ENCODE results near the gene RASSF8. TPM values are rescaled to one million over a fixed set of nuclear protein-coding genes. Genes with fewer than 3 reads are reported as not detected.
"Not testable (repeated sequence)": the region's sequence is repeated elsewhere in the genome, so short reads cannot be mapped to it uniquely, and the experiment has no call there.

Gene RASSF8
- total RNA-seq, 1 donor from 2014 or later, result 0.39 TPM

GRCh38 chr12:26057271-26057670 is 98.8 kb downstream of the RASSF8 start:
- intact Hi-C loops (cut with micrococcal nuclease), result not testable (repeated sequence)

GRCh38 chr12:26058308-26058707 is 99.8 kb downstream of the RASSF8 start:
- intact Hi-C loops (cut with micrococcal nuclease), result no loop called here

DNA sequence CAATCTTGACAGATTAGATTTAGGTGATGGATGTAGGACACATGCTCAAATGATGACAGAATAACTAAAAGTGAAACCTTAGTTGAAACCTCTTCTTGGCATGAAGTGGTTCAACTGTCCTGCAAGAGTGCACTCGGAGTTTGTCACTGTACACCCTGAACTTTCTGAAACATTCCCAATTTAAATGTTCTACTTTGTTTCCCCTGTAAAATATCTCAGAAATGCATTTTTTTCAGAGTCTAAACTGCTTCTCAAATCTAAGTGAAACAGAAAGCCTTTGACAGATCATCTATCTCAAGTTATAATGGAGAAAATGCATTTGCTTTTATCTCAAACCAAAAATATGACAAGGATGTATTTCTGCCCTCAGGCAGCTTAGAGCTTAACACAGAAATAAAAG is 100.3 kb downstream of the RASSF8 start:
- intact Hi-C loops (cut with micrococcal nuclease), result no loop called here

- intact Hi-C loops (cut with micrococcal nuclease), result no loop called here
These were observed 103.5 kb downstream of the RASSF8 start for GRCh38 chr12:26062006-26062405.

GRCh38 chr12:26062566-26062965 is 104.1 kb downstream of the RASSF8 start:
- intact Hi-C loops (cut with micrococcal nuclease), result no loop called here

DNA sequence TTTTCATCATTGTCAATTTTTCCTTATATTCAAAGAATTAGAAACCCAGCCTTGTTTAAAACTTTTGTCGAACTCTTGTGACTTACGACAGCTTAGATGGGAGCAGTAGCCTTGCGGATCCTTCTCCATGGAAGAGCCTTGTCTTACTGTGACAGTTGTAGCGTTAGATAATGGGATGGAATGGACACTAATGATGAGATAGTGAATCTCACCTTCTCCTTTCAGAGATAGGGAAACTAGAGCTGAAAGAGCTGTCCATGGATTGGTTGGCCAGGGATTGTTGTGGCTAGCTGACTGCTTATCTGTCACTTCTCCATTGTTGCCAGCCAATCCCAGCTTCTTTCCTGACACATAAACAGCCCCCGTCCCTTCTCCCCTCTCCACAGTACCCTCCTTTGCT is 107.0 kb downstream of the RASSF8 start:
- intact Hi-C loops (cut with micrococcal nuclease), result no loop called here

DNA sequence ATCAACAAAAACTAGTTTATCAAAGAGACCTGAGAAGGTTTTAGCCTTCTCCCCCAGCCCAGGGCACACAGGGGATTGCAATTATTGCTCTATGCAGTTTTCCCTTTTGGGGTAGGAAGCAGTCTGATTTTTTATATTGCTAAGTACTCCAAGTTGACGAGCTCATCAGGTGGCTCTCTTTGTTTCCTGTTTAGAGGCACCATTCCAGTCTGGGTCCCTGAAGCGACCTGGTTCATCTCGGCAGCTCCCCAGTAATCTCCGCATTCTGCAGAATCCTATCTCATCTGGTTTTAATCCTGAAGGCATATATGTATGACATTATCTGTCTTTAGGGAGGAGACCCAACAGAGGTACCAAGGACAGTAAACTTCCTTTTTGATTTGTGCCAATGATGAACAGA is 110.0 kb downstream of the RASSF8 start:
- intact Hi-C loops (cut with micrococcal nuclease), result no loop called here

- intact Hi-C loops (cut with micrococcal nuclease), result no loop called here
These were observed 111.3 kb downstream of the RASSF8 start for GRCh38 chr12:26069796-26070195.

GRCh38 chr12:26077915-26078702 is 119.6 kb downstream of the RASSF8 start:
- intact Hi-C loops (cut with micrococcal nuclease), result no loop called here

- intact Hi-C loops (cut with micrococcal nuclease), result no loop called here
These were observed 122.4 kb downstream of the RASSF8 start for GRCh38 chr12:26080911-26081310.

GRCh38 chr12:26086936-26087335 is 128.5 kb downstream of the RASSF8 start:
- intact Hi-C loops (cut with micrococcal nuclease), result no loop called here

- intact Hi-C loops (cut with micrococcal nuclease), result no loop called here
These were observed 130.5 kb downstream of the RASSF8 start for GRCh38 chr12:26088998-26089397.

- intact Hi-C loops (cut with micrococcal nuclease), result no loop called here
These were observed 132.5 kb downstream of the RASSF8 start for GRCh38 chr12:26090836-26091510.

GRCh38 chr12:26091822-26092221 is 133.3 kb downstream of the RASSF8 start:
- intact Hi-C loops (cut with micrococcal nuclease), result no loop called here

- intact Hi-C loops (cut with micrococcal nuclease), result no loop called here
These were observed 134.0 kb downstream of the RASSF8 start for GRCh38 chr12:26092346-26093105.

- intact Hi-C loops (cut with micrococcal nuclease), result loop anchor here (5.0 kb wide), 1 partner anchor 917 kb away; the partner anchor contains the start of gene TM7SF3
These were observed 136.7 kb downstream of the RASSF8 start for GRCh38 chr12:26095186-26095585.

DNA sequence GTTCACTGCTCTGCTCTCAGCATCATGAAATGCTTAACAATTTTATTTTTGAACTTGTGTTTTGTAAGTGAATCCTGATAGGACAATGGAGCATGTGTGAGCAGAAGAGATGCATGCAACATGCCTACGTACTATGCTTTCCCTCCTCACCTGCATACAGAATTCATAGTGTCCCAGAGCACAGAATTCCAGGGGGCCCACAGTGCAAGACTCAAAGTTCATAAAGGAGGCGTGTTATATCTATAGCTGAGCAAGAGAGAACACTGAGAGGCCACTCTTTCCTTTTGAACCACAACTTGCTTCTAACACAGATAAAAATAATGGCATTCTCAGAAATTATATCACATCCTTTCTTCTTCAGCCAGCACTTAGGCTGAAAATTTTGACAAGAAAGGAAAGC is 137.6 kb downstream of the RASSF8 start:
- intact Hi-C loops (cut with micrococcal nuclease), result loop anchor here (2.0 to 5.0 kb wide), 3 partner anchors 555 to 916 kb away; partner anchors contain the start of gene TM7SF3

DNA sequence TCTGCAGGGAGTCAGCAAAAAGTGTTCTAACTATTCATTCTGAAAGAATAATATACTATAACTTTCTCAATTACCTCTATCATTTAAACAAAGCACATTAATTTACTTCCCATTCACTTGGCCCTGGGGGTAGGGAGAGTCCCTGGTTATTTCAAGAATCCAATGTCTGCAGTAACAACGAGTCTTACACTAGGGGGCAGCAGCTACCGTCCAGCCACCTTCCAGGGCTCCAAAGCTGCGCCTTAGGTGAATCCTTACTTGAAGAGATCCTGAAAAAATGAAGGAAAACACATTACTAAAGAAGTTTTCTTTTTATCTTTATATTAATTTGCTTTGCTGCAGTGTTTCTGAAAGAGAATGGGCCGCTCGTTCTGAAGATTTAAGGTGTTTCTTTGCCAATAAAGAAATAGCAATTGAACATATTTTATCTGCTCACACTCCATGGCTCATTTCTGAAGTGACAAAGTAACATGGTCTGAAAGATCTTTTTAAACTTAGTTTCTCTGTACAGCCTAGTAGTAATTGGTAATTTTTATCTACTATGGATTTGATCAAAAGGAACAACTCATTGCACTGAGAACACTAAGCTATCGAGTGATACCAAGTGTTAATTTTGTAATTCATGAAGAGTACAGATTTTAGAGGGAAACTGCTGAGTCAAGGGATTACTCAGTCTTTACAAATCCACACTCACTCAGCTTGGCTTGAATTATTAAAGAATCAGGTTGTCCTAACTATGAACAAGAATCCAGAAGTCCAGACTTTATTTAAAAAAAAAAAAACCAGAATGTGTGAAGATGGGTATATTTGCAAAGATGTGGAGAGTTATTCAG is 138.8 kb downstream of the RASSF8 start:
- intact Hi-C loops (cut with micrococcal nuclease), result loop anchor here (1.0 to 5.0 kb wide), 5 partner anchors 517 to 915 kb away; partner anchors contain the start of gene TM7SF3

GRCh38 chr12:26100666-26101349 is 142.3 kb downstream of the RASSF8 start:
- intact Hi-C loops (cut with micrococcal nuclease), result no loop called here

GRCh38 chr12:26101350-26101734 is 142.9 kb downstream of the RASSF8 start:
- intact Hi-C loops (cut with micrococcal nuclease), result no loop called here

Data from T-helper 2 cell treated with Interferon-gamma antibody and Interleukin-4, amounts not matched to agents 100 ng/mL and 5 ng/mL, for 36 hours (primary cell).